Measurements from ENCODE around the gene SIRPD.
A peak's percentile ranks its signal among the peaks of the same experiment; 100 is the strongest.
"Not testable (repeated sequence)": the region's sequence is repeated elsewhere in the genome, so short reads cannot be mapped to it uniquely, and the experiment has no call there.

The SIRPD gene

DNA sequence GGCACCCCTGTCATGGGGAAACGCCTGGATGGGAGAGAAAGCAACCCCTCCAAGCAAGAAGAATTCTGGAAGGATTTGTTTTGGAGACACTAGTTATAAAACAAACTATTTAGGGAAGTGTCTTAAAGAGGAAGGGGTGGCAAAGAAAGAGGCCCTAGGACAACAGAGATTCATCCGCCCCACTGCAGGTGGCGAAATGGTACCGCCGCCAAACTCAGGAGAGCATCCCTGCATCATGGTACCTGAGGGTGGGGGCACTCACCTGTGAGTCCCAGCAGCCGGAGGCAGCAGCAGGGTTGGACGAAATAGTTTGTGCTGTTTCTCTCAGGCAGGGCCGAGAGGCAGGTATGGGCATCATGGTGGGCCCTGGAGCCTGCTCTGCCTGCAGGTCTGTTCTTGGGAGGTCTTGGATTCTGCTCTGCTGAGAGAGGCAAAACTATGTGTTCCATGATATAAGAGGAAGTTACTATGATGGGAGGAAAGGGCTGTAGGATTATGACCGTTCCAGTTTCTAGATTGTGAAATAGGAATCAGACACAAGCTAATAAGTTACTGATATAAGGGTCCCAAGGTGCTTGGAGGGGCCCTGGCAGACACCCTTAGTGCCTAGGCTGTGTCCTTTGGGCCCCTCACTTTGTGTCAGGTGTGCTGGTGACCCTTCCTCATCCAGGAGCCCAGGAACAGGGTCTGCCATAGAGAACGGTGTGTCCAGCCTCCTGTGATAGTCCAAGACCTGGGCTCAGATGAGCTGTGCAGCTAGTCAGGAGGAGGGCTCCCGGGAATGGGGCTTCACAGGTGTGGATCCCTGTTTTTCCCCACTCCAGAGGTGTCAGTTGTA is 20.4 kb downstream of the SIRPD start:
- no peak for DNase-seq

DNA sequence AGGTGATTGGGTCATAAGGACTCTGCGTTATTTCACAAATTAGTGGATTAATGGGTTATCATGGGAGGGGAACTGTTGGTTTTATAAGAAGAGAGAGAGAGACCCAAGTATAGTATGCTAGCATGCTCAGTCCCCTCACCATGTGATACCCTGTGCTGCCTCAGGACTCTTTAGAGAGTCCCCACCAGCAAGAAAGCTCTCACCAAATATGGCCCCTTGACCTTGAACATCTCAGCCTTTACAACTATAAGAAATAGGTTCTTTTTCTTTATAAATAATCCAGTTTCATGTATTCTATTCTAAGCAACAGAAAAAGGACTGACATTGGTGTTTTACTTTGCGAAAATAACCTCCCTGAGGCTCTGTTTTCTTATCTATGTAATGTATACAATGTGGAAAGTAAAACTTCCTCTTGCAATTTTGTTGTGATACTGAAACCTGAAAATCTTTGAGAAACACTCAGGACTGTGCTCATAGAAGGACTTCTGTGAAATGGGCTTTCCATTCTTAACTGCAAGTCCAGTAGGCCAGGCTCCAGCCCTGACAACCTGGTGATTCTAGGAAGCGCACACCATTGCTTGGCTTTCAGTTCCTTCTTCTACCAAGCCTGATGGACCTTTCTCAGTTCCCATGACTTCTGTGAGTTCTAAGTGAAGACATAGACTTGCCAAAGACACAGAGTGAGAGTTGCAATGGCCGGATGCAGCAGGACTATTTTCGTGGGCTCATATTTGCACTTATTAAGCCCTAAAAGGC is 21.9 kb downstream of the SIRPD start:
- DNase-seq = no peak

DNA sequence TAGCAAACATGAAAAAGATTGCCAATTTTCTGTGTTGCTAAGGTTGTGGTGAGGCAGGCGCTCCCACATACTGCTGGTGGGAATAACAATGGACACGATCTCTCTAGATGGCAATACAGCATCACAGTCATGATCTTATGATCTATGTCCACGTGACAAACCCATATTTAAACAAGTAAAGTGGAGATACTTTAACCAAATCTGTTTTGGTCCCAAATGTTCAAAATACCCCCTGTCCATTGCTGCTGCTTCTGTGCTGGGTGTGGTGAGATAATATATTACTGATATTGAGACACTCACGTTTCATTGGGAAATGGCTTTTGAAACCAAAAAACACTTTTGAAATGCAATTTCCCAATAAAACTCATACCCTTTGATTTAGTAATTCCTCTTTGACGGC is 23.0 kb downstream of the SIRPD start:
- no peak for DNase-seq

GRCh38 chr20:1533059-1533458 is 24.4 kb downstream of the SIRPD start:
- DNase-seq = no peak

- no peak for DNase-seq
Observed at GRCh38 chr20:1528811-1529210, 28.7 kb downstream of the SIRPD start.

DNA sequence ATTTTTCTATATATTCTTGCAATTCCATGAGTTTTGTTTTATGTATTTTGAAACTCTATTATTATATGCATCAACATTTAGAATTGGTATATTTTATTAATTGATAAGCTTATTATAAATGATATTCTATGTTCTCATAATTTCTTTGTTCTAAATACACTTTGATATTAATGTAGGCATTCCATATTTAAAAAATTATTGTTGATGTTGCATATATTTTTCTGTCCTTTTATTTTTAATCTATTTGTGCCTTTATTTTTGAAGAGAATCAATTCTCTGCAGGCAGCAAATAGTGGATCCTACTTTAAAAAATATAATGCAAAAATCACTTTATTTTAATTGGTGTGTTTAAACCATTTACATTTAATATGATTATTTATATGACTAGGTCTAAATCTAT is 29.6 kb downstream of the SIRPD start:
- DNase-seq = no peak

DNA sequence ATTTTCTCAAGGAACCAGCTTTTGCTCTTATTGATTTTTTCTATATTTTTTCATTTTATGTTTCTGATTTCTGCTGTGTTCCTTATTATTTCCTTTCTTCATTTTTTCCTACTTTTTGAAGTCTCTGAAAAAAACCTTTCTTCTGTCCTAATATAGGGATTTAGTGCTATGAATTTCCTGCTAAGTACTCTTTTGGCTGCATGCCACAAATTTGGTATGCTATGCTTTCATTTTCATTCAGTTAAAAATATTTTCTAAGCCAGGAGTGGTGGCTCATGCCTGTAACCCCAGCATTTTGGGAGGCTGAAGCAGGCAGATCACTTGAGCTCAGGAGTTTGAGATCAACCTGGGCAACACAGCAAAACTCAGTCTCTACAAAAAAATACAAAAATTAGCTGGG is 30.6 kb downstream of the SIRPD start:
- no peak for DNase-seq

- DNase-seq = no peak
Observed at GRCh38 chr20:1526310-1526709, 31.2 kb downstream of the SIRPD start.

- no peak for DNase-seq
Observed at GRCh38 chr20:1524004-1524403, 33.5 kb downstream of the SIRPD start.

GRCh38 chr20:1517010-1517409 is 40.5 kb downstream of the SIRPD start:
- DNase-seq = no peak

GRCh38 chr20:1513801-1514200 is 43.7 kb downstream of the SIRPD start:
- no peak for DNase-seq

GRCh38 chr20:1509237-1509636 is 48.3 kb downstream of the SIRPD start:
- peak; percentile 18 for DNase-seq

DNA sequence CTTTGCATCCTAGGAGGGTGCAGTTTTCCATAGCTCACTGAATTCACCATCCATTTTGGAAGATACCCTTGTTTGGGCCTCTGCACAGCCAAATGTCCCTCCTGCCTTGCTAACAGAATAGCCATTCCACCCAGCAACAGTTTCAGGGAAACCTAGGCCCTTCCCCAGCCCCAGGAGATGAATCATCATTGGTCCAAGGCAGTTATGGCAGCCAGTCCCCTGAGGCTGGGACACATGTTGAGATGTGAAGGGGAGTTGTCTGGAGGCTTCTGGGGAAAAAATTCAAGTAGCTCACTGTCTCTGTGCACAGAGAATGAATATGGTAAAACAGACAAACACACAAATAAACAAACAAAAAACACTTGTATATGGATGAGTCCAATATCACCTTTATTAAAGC is 48.9 kb downstream of the SIRPD start:
- DNase-seq = no peak

GRCh38 chr20:1507276-1507675 is 50.2 kb downstream of the SIRPD start:
- DNase-seq = no peak

DNA sequence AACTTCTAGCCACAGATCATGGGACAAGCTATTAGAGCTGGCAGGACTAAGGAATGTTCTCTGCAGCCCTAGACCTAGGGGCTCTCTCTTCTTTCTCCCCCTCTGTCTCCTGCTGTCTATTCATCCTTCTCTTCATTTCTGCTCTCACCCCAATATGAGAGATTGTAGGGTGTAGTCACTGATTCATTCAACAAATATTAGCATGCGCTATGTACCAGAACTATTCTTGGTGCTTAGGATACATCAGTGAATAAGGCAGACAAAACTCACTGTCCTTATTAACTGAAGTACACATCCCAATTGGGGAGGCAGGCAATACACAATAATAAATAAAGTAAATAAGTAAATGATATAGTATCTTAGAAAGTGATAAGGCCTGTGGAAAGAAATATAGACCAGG is 51.6 kb downstream of the SIRPD start:
- no peak for DNase-seq

DNA sequence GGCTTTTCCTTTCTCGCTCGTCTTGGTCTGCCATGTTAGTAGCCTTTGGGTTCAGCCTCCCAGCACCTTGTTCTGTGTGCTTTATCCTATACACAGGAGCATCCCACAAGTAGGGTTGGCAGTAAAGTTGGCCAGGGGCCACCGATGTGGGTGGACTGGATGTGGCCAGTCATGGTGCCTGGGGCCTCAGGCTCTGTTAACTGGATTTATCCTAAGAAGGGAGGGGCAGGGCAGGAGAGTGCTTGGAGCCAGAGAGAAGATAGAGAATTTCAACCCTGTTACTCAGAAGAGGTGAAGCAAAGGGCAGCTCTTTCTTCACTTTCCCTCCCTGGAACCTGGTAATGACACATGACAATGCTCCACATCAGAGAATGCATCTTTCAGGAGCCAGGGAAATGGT is 52.1 kb downstream of the SIRPD start:
- no peak for DNase-seq

DNA sequence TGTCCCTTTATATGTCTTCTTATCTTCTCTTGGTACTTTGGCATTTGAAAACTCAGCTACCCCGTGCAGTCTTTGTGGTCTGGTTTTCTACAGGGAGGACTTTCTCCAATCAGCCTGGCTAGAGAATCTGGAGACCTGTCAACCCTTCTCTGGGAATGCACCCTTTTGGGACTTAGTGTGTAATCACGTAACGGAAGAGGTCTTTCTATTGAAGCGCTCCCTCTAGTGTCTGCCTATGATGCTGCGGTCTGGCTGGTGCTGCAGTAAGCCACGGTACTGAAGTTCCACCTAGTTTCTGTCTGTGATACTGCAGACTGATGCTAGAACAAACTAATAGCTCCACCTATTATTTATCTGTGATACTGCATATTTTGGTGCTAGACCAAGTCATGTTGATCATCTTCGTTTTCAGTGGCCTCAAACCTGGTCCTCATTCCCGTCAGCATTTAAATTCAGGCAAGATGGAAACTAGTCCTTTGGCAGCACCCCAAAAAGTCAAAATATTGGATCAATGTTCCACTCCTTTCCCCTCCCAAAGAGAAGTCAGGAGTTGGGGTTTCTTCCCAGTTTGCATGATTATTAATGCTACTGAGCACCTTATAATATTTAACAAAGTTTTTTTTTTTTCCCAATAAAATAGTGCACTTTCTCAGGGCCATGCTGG is 53.8 kb downstream of the SIRPD start:
- peak; percentile 71 to 75 for DNase-seq

GRCh38 chr20:1500496-1500895 is 57.0 kb downstream of the SIRPD start:
- DNase-seq = no peak

- no peak for DNase-seq
Observed at GRCh38 chr20:1499528-1500420, 57.7 kb downstream of the SIRPD start.

- DNase-seq = not testable (repeated sequence)
Observed at GRCh38 chr20:1497371-1497770, 60.1 kb downstream of the SIRPD start.

- DNase-seq = no peak
Observed at GRCh38 chr20:1496930-1497329, 60.6 kb downstream of the SIRPD start.

- no peak for DNase-seq
Observed at GRCh38 chr20:1494436-1494835, 63.1 kb downstream of the SIRPD start.

GRCh38 chr20:1493536-1493935 is 64.0 kb downstream of the SIRPD start:
- DNase-seq = no peak
